ENCODE measurements around the gene RNF181.
"Not testable (repeated sequence)": the region's sequence is repeated elsewhere in the genome, so short reads cannot be mapped to it uniquely, and the experiment has no call there.

Gene RNF181

GRCh38 chr2:85614757-85615156 is 19.2 kb downstream of the RNF181 start:
- DNase-seq (ENCODE audit: low read depth), result not testable (repeated sequence)

DNA sequence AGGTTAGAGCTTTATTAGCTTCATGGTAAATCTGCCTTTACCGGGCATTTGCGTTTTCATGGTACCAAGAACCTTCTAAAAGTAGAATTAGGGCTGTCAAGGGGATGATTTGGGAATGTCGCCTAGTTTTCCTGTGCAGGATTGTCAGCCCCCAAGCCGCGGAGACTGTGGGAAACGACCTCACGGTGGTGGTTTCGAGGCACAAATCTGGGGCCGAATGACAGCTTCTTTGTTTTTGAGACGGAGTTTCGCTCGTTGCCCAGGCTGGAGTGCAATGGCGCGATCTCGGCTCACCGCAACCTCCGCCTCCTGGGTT is 19.8 kb downstream of the RNF181 start:
- no peak for DNase-seq (ENCODE audit: low read depth)

DNA sequence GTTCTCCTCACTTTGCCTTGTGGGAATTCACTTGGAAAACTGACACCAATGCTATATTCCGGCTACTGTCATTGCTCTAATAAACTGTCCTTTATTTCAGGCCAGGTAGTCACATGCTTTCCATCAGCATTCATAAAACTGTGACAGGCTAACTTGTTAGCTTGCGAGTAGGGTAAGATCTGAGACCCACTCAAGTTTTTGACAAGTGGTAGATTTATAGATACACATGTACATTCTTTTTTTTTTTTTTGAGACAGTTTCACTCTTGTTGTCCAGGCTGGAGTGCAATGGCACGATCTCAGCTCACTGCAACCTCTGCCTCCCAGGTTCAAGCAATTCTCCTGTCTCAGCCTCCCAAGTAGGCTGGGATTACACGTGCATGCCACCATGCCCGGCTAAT is 22.2 kb downstream of the RNF181 start:
- not testable (repeated sequence) for DNase-seq (ENCODE audit: low read depth)

DNA sequence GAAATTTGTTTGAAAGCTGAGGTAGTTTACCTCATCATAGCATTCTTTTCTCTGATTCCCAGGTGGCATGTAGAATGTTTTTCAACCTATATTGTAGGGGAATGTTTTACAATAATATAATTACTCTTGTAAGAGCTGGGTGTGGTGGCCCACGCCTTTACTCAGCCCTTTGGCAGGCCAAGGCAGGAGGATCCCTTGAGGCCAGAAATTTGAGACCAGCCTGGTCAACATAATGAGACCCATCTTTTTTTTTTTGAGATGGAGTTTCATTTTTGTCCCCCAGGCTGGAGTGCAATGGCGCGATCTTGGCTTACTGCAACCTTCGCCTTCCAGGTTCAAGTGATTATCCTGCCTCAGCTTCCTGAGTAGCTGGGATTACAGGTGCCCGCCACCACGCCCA is 24.1 kb downstream of the RNF181 start:
- DNase-seq (ENCODE audit: low read depth), result no peak

- no peak for DNase-seq (ENCODE audit: low read depth)
These were observed 25.8 kb downstream of the RNF181 start for GRCh38 chr2:85621338-85621737.

GRCh38 chr2:85623991-85624390 is 28.4 kb downstream of the RNF181 start:
- DNase-seq (ENCODE audit: low read depth), result no peak

DNA sequence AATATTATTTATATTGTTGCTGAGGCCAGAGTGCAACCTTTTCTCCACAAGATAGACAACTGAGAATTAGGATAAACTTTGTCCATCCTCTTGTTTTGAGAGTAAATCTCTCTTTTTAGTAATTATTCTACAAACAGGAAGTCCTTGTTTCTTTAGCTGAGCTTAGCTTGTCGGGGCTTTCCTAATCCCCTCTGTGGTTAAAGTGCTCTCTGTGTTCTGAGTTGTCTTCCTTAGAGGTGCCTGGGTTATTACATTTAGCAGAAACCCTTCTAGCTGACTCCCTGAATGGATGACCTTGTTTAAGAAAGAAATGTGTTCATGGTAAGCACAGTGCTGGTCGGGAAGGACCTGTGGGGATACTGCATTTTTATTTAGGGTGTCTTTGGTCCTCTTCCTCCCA is 33.1 kb downstream of the RNF181 start:
- no peak for DNase-seq (ENCODE audit: low read depth)

DNA sequence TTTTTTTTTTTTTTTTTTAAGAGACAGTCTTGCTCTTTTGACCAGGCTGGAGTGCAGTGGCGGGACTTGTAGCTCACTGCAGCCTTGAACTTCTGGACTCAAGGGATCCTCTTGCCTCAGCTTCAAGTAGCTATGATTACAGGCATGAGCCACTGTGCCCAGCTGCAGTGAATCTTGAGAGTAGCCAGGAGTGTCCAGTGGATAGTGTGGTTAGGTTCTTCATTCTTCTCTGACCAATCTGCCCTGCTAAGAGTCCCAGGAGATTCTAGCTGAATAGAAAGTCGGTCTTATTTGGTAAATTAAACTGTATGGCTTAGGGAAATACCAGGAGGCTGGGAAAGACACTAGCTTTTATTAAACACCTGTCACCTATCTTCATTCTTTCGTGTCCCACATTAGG is 35.8 kb downstream of the RNF181 start:
- DNase-seq (ENCODE audit: low read depth), result no peak

GRCh38 chr2:85635011-85635410 is 39.5 kb downstream of the RNF181 start:
- no peak for DNase-seq (ENCODE audit: low read depth)

DNA sequence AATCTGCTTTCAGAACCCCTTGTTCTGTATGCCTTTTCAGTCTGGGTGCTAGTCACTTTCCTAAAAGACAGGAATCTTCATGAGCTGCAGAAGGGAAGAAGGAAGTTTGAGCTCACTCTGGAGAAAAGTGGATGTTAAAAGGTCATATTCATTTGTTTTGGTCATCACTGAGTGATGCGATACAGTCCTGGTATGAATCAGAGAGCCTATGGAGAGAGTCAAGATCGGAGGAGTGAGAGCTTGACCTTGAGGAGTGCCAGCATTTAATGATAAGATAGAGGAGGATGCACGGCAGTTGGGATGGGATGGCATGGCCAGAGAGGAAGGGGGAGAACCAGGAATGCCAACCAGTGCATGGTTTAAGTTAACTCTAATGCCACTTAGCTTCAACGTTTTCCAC is 40.1 kb downstream of the RNF181 start:
- no peak for DNase-seq (ENCODE audit: low read depth)

DNA sequence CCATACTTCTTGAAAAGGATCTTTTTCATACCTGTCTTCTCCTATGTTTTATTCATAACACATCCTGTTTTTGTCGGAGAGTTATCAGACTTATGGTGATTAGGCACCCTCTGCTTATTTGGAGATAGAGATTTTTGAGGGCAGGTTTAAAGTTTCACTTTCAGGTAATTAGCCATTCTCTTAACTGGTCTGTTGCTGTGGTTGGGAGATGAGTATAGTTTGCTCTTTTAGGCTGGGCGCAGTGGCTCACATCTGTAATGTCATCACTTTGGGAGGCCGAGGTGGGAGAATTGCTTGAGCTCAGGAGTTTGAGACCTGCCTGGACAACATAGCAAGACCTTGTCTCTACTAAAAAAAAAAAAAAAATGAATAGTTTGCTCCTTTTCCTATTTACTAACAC is 47.2 kb downstream of the RNF181 start:
- no peak for DNase-seq (ENCODE audit: low read depth)

DNA sequence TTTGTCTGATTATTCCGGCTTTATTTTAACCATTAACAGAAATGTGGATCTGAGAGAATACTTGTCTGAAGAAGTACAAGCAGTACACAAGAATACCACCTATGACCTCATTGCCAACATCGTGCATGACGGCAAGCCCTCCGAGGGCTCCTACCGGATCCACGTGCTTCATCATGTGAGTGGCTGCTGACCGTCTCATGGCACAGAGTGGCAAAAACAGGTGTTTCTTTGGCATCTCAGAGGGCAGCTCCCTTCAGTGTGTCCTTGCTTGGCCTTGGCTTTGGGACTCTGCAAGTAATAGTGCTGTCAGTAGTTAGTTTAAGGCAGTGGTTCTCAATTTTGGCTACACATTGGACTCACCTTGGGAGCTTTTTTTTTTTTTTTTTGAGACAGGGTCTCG is 49.4 kb downstream of the RNF181 start:
- DNase-seq (ENCODE audit: low read depth), result no peak

GRCh38 chr2:85646166-85646565 is 50.6 kb downstream of the RNF181 start:
- no peak for DNase-seq (ENCODE audit: low read depth)
